Measurements from ENCODE around the gene TMEM17. TPM values are rescaled to one million over a fixed set of nuclear protein-coding genes. Genes with fewer than 3 reads are reported as not detected.

The TMEM17 gene
- total and polyA plus RNA-seq, 2 of the 13 experiments (the other 11 are each of a cell fraction or from before 2014, with no cell fraction given): 0.22 to 0.50 TPM

- TF ChIP-seq ZNF570 (CRISPR knock-in tag; IDR thresholded peaks at IDR 0.05; ENCODE audit: borderline replicate concordance) (no peak), FOXO4 (CRISPR knock-in tag; conservative IDR thresholded peaks at IDR 0.05) (no peak), ATF4 (CRISPR knock-in tag; IDR thresholded peaks at IDR 0.05) (no peak; a peak in 1 of 4 replicates), GPN1 (CRISPR knock-in tag; IDR thresholded peaks at IDR 0.05; ENCODE audit: borderline replicate concordance) (no peak), KMT2A (CRISPR knock-in tag; IDR thresholded peaks at IDR 0.05) (no peak), ZNF354B (CRISPR knock-in tag; IDR thresholded peaks at IDR 0.05) (no peak), ZEB1 (IDR thresholded peaks at IDR 0.05; ENCODE audit: insufficient replicate concordance, low read depth) (no peak), MAZ (IDR thresholded peaks at IDR 0.05; ENCODE audit: borderline replicate concordance, low read depth, low read length) (no peak), MAZ (CRISPR knock-in tag; IDR thresholded peaks at IDR 0.05; ENCODE audit: low read depth) (no peak), REXO4 (CRISPR knock-in tag; IDR thresholded peaks at IDR 0.05; ENCODE audit: borderline replicate concordance) (no peak), NFKB2 (CRISPR knock-in tag; IDR thresholded peaks at IDR 0.05; ENCODE audit: borderline replicate concordance) (no peak), ZNF333 (CRISPR knock-in tag; IDR thresholded peaks at IDR 0.05; ENCODE audit: borderline replicate concordance) (no peak), TMF1 (CRISPR knock-in tag; IDR thresholded peaks at IDR 0.05; ENCODE audit: low read depth) (no peak), SP4 (CRISPR knock-in tag; IDR thresholded peaks at IDR 0.05) (no peak), CBFB (CRISPR knock-in tag; IDR thresholded peaks at IDR 0.05) (no peak), ZFYVE20 (CRISPR knock-in tag; IDR thresholded peaks at IDR 0.05; ENCODE audit: borderline replicate concordance, low read depth) (no peak), SATB2 (CRISPR knock-in tag; IDR thresholded peaks at IDR 0.05) (no peak), HNF4A (CRISPR knock-in tag; IDR thresholded peaks at IDR 0.05) (peak; percentile 47; the same call in 1 of the 2 replicates), UBTF (CRISPR knock-in tag; IDR thresholded peaks at IDR 0.05) (no peak), ZNF75D (CRISPR knock-in tag; IDR thresholded peaks at IDR 0.05; ENCODE audit: borderline replicate concordance) (no peak), ZNF790 (CRISPR knock-in tag; IDR thresholded peaks at IDR 0.05; ENCODE audit: borderline replicate concordance) (no peak), USF2 (IDR thresholded peaks at IDR 0.05; ENCODE audit: low read depth, low read length) (no peak), USF2 (CRISPR knock-in tag; IDR thresholded peaks at IDR 0.05; ENCODE audit: borderline replicate concordance) (no peak), ZNF556 (CRISPR knock-in tag; IDR thresholded peaks at IDR 0.05; ENCODE audit: borderline replicate concordance) (no peak)
These were observed 21.6 kb upstream of the TMEM17 start (continued) for GRCh38 chr2:62527478-62528210.
